Neural cell (in vitro differentiated cells): ENCODE results near the gene HMGCL. TPM values are rescaled to one million over a fixed set of nuclear protein-coding genes. Genes with fewer than 3 reads are reported as not detected.
"Not testable (repeated sequence)": the region's sequence is repeated elsewhere in the genome, so short reads cannot be mapped to it uniquely, and the experiment has no call there.

Experiments used
- H2AFZ ChIP-seq: fragments of 200-600, 300-800 bp; sonication (generic), shearing (Covaris generic); 2 replicates; pipeline ENCODE4 v1.6.0; 2014; ENCODE audit warnings: low read depth, mild to moderate bottlenecking, antibody characterized with exemption, low read length, moderate library complexity
- H3F3A ChIP-seq: fragments of 200-600 bp; shearing (Covaris generic); 2 replicates; pipeline ENCODE4 v1.6.1; 2016; ENCODE audit warnings: mild to moderate bottlenecking, moderate library complexity, mixed read lengths, antibody characterized with exemption, low read length; ENCODE audit not compliant: insufficient read depth, poor library complexity, severe bottlenecking
- H3K27ac ChIP-seq: fragments of 200-600, 300-800 bp; sonication (generic), shearing (Covaris generic); 2 replicates; pipeline ENCODE4 v1.5.1; 2014; ENCODE audit warnings: mild to moderate bottlenecking, low read length, moderate library complexity
- H3K27me3 ChIP-seq: fragments of 300-800, 200-600 bp; sonication (generic), shearing (Covaris generic); 2 replicates; pipeline ENCODE4 v1.6.0; 2014; ENCODE audit warnings: mild to moderate bottlenecking, low read depth, low read length, moderate library complexity; ENCODE audit not compliant: insufficient read depth
- H3K36me3 ChIP-seq: fragments of 300-800, 200-600 bp; sonication (generic), shearing (Covaris generic); 2 replicates; pipeline ENCODE4 v1.5.1; 2014; ENCODE audit warnings: mild to moderate bottlenecking, antibody characterized with exemption, low read length, moderate library complexity; ENCODE audit not compliant: insufficient read depth
- H3K4me2 ChIP-seq: fragments of 300-800, 200-600 bp; sonication (generic), shearing (Covaris generic); 2 replicates; pipeline ENCODE4 v1.6.0; 2014; ENCODE audit warnings: mild to moderate bottlenecking, low read length
- H3K4me3 ChIP-seq: fragments of 300-800, 200-600 bp; sonication (generic), shearing (Covaris generic); 2 replicates; pipeline ENCODE4 v1.5.1; 2014; ENCODE audit warnings: mild to moderate bottlenecking, low read length, moderate library complexity
- H3K79me2 ChIP-seq: fragments of 200-600 bp; shearing (Covaris generic); replicated peaks from 2 replicates; pipeline ENCODE4 v1.6.0; 2014; ENCODE audit warnings: mild to moderate bottlenecking, low read length, moderate library complexity; ENCODE audit not compliant: insufficient read depth
- H3K9ac ChIP-seq: fragments of 300-800, 200-600 bp; sonication (generic), shearing (Covaris generic); 2 replicates; pipeline ENCODE4 v1.6.1; 2016; ENCODE audit warnings: mild to moderate bottlenecking, low read length, mixed read lengths
- H3K9me2 ChIP-seq: fragments of 200-600 bp; shearing (Covaris generic); 2 replicates; pipeline ENCODE4 v1.6.1; 2016; ENCODE audit warnings: mild to moderate bottlenecking, low read length, mixed read lengths; ENCODE audit not compliant: insufficient read depth
- H3K9me3 ChIP-seq: fragments of 200-600, 300-800 bp; sonication (generic), shearing (Covaris generic); 2 replicates; pipeline ENCODE4 v1.6.1; 2016; ENCODE audit warnings: mild to moderate bottlenecking, mixed run types, low read length, moderate library complexity, mixed read lengths
- H4K20me1 ChIP-seq: fragments of 200-600 bp; shearing (Covaris generic); 2 replicates; pipeline ENCODE4 v1.6.1; 2016; ENCODE audit warnings: mild to moderate bottlenecking, mixed run types; ENCODE audit not compliant: insufficient read depth
- CTCF ChIP-seq: fragments of 450-650 bp; IDR thresholded peaks from 2 replicates; pipeline ENCODE4 v1.5.1; 2014; ENCODE audit warnings: antibody characterized with exemption, mild to moderate bottlenecking, moderate library complexity; ENCODE audit not compliant: poor library complexity, severe bottlenecking
- EP300 ChIP-seq: fragments of 450-650 bp; conservative IDR thresholded peaks from 2 replicates; pipeline ENCODE4 v1.6.1; 2014; ENCODE audit warnings: antibody characterized with exemption, mild to moderate bottlenecking, moderate library complexity; ENCODE audit not compliant: poor library complexity, severe bottlenecking
- EZH2 ChIP-seq: fragments of 200-600, 300-800 bp; shearing (Covaris generic), sonication (generic); IDR thresholded peaks from 2 replicates; pipeline ENCODE4 v1.6.1; 2014; ENCODE audit warnings: antibody characterized with exemption, low read length, borderline replicate concordance, mild to moderate bottlenecking; ENCODE audit not compliant: insufficient read depth, poor library complexity, severe bottlenecking
- MXI1 ChIP-seq: fragments of 450-650 bp; conservative IDR thresholded peaks from 2 replicates; pipeline ENCODE4 v1.6.1; 2014; ENCODE audit warnings: antibody characterized with exemption, mild to moderate bottlenecking; ENCODE audit not compliant: poor library complexity, severe bottlenecking
- POLR2AphosphoS5 ChIP-seq: IDR thresholded peaks from 2 replicates; pipeline ENCODE4 v1.6.1; 2012
- RAD21 ChIP-seq: fragments of 450-650 bp; conservative IDR thresholded peaks from 2 replicates; pipeline ENCODE4 v1.6.1; 2014; ENCODE audit warnings: antibody characterized with exemption, mild to moderate bottlenecking, moderate library complexity
- REST ChIP-seq: IDR thresholded peaks from 2 replicates; pipeline ENCODE4 v1.6.1; 2012; ENCODE audit warnings: borderline replicate concordance
- SMC3 ChIP-seq: fragments of 450-650 bp; conservative IDR thresholded peaks from 2 replicates; pipeline ENCODE4 v1.6.1; 2014; ENCODE audit warnings: antibody characterized with exemption, mild to moderate bottlenecking, moderate library complexity; ENCODE audit not compliant: poor library complexity
- TAF1 ChIP-seq: IDR thresholded peaks from 2 replicates; pipeline ENCODE4 v1.6.1; 2012; ENCODE audit warnings: low read depth
- polyA plus RNA-seq: library from polyadenylated mRNA; depleted of rRNA; stranded (reverse); fragments of >200 nt; gene quantifications from 2 replicates; pipeline ENCODE4 v1.2.3, GENCODE V29; 2014

HMGCL gene
- polyA plus RNA-seq, 1 donor from 2014 or later: 27.6 TPM

- Histone ChIP-seq H3K27me3 (no peaks in the 10 kb centered on the region), H3F3A (no peaks in the 10 kb centered on the region), H3K79me2 (no peaks in the 10 kb centered on the region), H4K20me1 (no peaks in the 10 kb centered on the region), H3K36me3 (no peaks in the 10 kb centered on the region), H3K4me3 (no peak overlapping the region), H3K9me2 (no peaks in the 10 kb centered on the region), H3K27ac (no peak overlapping the region), H3K9ac (no peak overlapping the region), H2AFZ (no peak overlapping the region), H3K4me2 (no peak overlapping the region), H3K9me3 (no peaks in the 10 kb centered on the region)
- TF ChIP-seq EP300: no peak
- TF ChIP-seq MXI1: no peak
- no peak for TF ChIP-seq SMC3
- TF ChIP-seq CTCF: no peak
- TF ChIP-seq REST: no peak
- no peak for TF ChIP-seq TAF1
- TF ChIP-seq RAD21: no peak
Observed at GRCh38 chr1:23827717-23828116, 2.5 kb upstream of the HMGCL start.

- H3K9ac ChIP-seq, H3K27me3 ChIP-seq, H3K9me2 ChIP-seq, H3K79me2 ChIP-seq, H4K20me1 ChIP-seq, H3K9me3 ChIP-seq, H3K4me2 ChIP-seq, H3K36me3 ChIP-seq, H3F3A ChIP-seq, H3K27ac ChIP-seq, H3K4me3 ChIP-seq, H2AFZ ChIP-seq: not testable (repeated sequence)
Observed at GRCh38 chr1:23826590-23826989, 1.4 kb upstream of the HMGCL start.

- no peaks in the 10 kb centered on the region for H3K36me3 ChIP-seq
- no peaks in the 10 kb centered on the region for H3K9me2 ChIP-seq
- H3F3A ChIP-seq: no peaks in the 10 kb centered on the region
- no peaks in the 10 kb centered on the region for H3K9me3 ChIP-seq
- H3K4me2 ChIP-seq: peak overlapping the region; percentile 35
- H4K20me1 ChIP-seq: no peaks in the 10 kb centered on the region
- no peaks in the 10 kb centered on the region for H3K79me2 ChIP-seq
- H3K9ac ChIP-seq: peak overlapping the region; percentile 91
- peak overlapping the region; percentile 93 for H2AFZ ChIP-seq
- peak overlapping the region; percentile 89 for H3K4me3 ChIP-seq
- no peaks in the 10 kb centered on the region for H3K27me3 ChIP-seq
- H3K27ac ChIP-seq: peak overlapping the region; percentile 84
- TF ChIP-seq SMC3: no peak
- TF ChIP-seq MXI1: no peak
- TF ChIP-seq POLR2AphosphoS5: no peak
- no peak for TF ChIP-seq REST
- no peak for TF ChIP-seq EZH2
- no peak for TF ChIP-seq EP300
- TF ChIP-seq RAD21: no peak
- no peak for TF ChIP-seq TAF1
- TF ChIP-seq CTCF: no peak
Observed at GRCh38 chr1:23825762-23826522, 713 bp upstream of the HMGCL start.
